OCI-LY3 (cell line): ENCODE measurements around the gene PODNL1.

Experiments used
- H2AFZ ChIP-seq: fragments of 200-600, 300-600 bp; shearing (Covaris generic); 2 replicates; pipeline ENCODE4 v1.6.0; 2014; ENCODE audit warnings: antibody characterized with exemption, low read depth, low read length
- H3K27ac ChIP-seq: fragments of 200-600, 300-600 bp; sonication (generic); 2 replicates; pipeline ENCODE4 v1.5.1; 2014; ENCODE audit warnings: mild to moderate bottlenecking, low read length, moderate library complexity, mixed read lengths
- H3K27me3 ChIP-seq: fragments of 200-600, 300-600 bp; sonication (generic); 2 replicates; pipeline ENCODE4 v1.6.1; 2014; ENCODE audit warnings: low read depth, low read length, mixed read lengths
- H3K36me3 ChIP-seq: fragments of 200-600, 300-600 bp; sonication (generic); replicated peaks from 2 replicates; pipeline ENCODE3; 2014; ENCODE audit warnings: low read depth, low read length, mixed read lengths
- H3K4me1 ChIP-seq: fragments of 300-600, 200-600 bp; sonication (generic); 2 replicates; pipeline ENCODE4 v1.6.1; 2014; ENCODE audit warnings: low read length, mixed read lengths
- H3K4me2 ChIP-seq: fragments of 200-600, 300-600 bp; sonication (generic); 2 replicates; pipeline ENCODE4 v1.6.1; 2014; ENCODE audit warnings: low read length, mixed read lengths
- H3K4me3 ChIP-seq: fragments of 300-600, 200-600 bp; sonication (generic); 2 replicates; pipeline ENCODE4 v1.5.1; 2014; ENCODE audit warnings: antibody characterized with exemption, mild to moderate bottlenecking, low read length, moderate library complexity
- H3K79me2 ChIP-seq: fragments of 300-600, 200-600 bp; shearing (Covaris generic); 2 replicates; pipeline ENCODE4 v1.6.1; 2014; ENCODE audit warnings: mild to moderate bottlenecking, low read length, mixed read lengths
- H3K9ac ChIP-seq: fragments of 300-600, 200-600 bp; shearing (Covaris generic); 2 replicates; pipeline ENCODE4 v1.6.0; 2014; ENCODE audit warnings: mild to moderate bottlenecking, low read length, moderate library complexity
- H3K9me3 ChIP-seq: fragments of 200-600, 300-600 bp; shearing (Covaris generic); 2 replicates; pipeline ENCODE4 v1.6.1; 2014; ENCODE audit warnings: low read length, mixed read lengths; ENCODE audit not compliant: insufficient read depth
- H4K20me1 ChIP-seq: fragments of 200-600, 300-600 bp; sonication (generic); 2 replicates; pipeline ENCODE4 v1.6.1; 2016; ENCODE audit warnings: low read length, mixed read lengths; ENCODE audit not compliant: insufficient read depth
- CTCF ChIP-seq: fragments of 200-600, 300-600 bp; sonication (generic); IDR thresholded peaks from 2 replicates; pipeline ENCODE4 v1.5.1; 2014; ENCODE audit warnings: antibody characterized with exemption, low read length, low read depth
- EZH2phosphoT487 ChIP-seq: fragments of 200-600 bp; shearing (Covaris generic); IDR thresholded peaks from 2 replicates; pipeline ENCODE4 v1.6.1; 2018; ENCODE audit warnings: antibody characterized with exemption, mixed run types, low read depth

PODNL1 gene

GRCh38 chr19:13932149-13932637 lies 6.0 kb downstream of the PODNL1 start:
- TF ChIP-seq CTCF (no peak), EZH2phosphoT487 (no peak)
- H4K20me1 ChIP-seq, result no peaks in the 10 kb centered on the region
- H3K4me3 ChIP-seq, result no peak overlapping the region
- no peak overlapping the region for H2AFZ ChIP-seq
- no peaks in the 10 kb centered on the region for H3K9me3 ChIP-seq
- no peaks in the 10 kb centered on the region for H3K27me3 ChIP-seq
- no peak overlapping the region for H3K27ac ChIP-seq
- H3K4me2 ChIP-seq, result no peak overlapping the region
- H3K4me1 ChIP-seq, result no peaks in the 10 kb centered on the region
- H3K9ac ChIP-seq, result no peak overlapping the region
- peaks cover 1% of the 10 kb centered on the region for H3K36me3 ChIP-seq
- H3K79me2 ChIP-seq, result no peaks in the 10 kb centered on the region

- H3K9ac ChIP-seq, result no peak overlapping the region
- H4K20me1 ChIP-seq, result no peaks in the 10 kb centered on the region
- no peaks in the 10 kb centered on the region for H3K79me2 ChIP-seq
- no peak overlapping the region for H3K4me2 ChIP-seq
- no peaks in the 10 kb centered on the region for H3K9me3 ChIP-seq
- H2AFZ ChIP-seq, result no peak overlapping the region
- H3K4me3 ChIP-seq, result no peak overlapping the region
- H3K36me3 ChIP-seq, result peaks cover 7% of the 10 kb centered on the region
- no peak for TF ChIP-seq EZH2phosphoT487
- H3K27me3 ChIP-seq, result no peaks in the 10 kb centered on the region
- no peak overlapping the region for H3K27ac ChIP-seq
- H3K4me1 ChIP-seq, result no peaks in the 10 kb centered on the region
These were observed 6.6 kb downstream of the PODNL1 start for GRCh38 chr19:13931391-13932148.

- Histone ChIP-seq H2AFZ (no peak overlapping the region), H3K4me3 (no peak overlapping the region), H3K4me1 (no peaks in the 10 kb centered on the region), H3K27me3 (no peaks in the 10 kb centered on the region), H4K20me1 (no peaks in the 10 kb centered on the region), H3K4me2 (no peak overlapping the region), H3K36me3 (peaks cover 13% of the 10 kb centered on the region), H3K27ac (no peak overlapping the region), H3K9ac (no peak overlapping the region), H3K79me2 (no peaks in the 10 kb centered on the region), H3K9me3 (no peaks in the 10 kb centered on the region)
- TF ChIP-seq CTCF, result no peak
- no peak for TF ChIP-seq EZH2phosphoT487
These were observed 7.8 kb downstream of the PODNL1 start for GRCh38 chr19:13930402-13930801.

GRCh38 chr19:13929956-13930355 lies 8.3 kb downstream of the PODNL1 start:
- Histone ChIP-seq H3K9ac (no peak overlapping the region), H3K4me1 (no peaks in the 10 kb centered on the region), H3K27ac (no peak overlapping the region), H3K36me3 (peaks cover 13% of the 10 kb centered on the region), H3K4me3 (no peak overlapping the region), H3K9me3 (no peaks in the 10 kb centered on the region), H2AFZ (no peak overlapping the region), H3K4me2 (no peak overlapping the region), H4K20me1 (no peaks in the 10 kb centered on the region), H3K79me2 (no peaks in the 10 kb centered on the region), H3K27me3 (no peaks in the 10 kb centered on the region)
- TF ChIP-seq CTCF (no peak), EZH2phosphoT487 (no peak)
